ENCODE measurements around the gene TTC31. TPM values are rescaled to one million over a fixed set of nuclear protein-coding genes. Genes with fewer than 3 reads are reported as not detected.

The TTC31 gene
- total RNA-seq, 3 donors from 2014 or later = 21.6 to 32.0 (median 27.8) TPM

DNA sequence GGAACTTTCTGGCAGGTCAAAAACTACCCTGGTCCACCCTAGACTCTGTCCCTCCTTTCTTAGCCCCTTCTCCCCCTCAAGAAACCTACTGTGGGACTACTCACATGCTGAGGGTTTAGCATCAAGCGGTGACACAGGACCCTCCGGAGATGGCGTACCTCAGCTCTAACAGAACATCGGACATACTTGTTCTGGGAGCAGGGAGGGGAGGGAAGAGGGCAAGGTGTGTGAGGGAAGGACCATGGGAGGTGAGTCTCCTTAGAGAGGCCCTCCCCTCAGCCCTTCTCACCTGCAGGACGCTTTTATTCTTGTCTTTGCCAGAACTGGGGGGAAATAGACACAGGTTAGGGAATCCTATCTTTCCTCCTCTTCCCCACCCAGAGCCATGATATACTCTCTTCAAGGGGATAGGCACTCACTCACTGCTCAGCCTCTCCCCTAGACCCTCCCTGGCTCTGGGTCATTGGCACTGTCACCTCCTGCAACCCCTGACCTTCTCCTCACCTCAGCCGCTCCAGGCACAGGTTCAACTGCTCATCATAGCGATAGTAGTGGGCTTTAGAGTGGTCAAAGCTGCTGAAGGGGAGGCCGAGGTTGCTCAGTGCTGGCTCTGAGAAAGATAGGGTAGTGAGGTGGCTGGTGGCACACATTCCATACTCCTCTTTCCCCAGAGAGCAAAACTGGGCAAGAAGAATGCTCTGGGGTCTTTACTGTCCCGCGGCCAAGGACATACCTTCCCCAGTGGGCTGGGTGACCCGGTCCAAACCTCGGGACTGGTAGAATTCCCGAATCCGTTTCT lies 22.8 kb downstream of the TTC31 start:
- peak overlapping the region in 2 of 3 donors; percentile 16 to 87 for H3K4me3 ChIP-seq

GRCh38 chr2:74507145-74507925 lies 24.5 kb downstream of the TTC31 start, which contains the start of gene PCGF1:
PCGF1 (minus strand) TSS chr2:74507695; CDS start chr2:74507668, 27 bp downstream.
- H3K27ac ChIP-seq = peak within 1 kb of the TSS; percentile 99
- H3K27me3 ChIP-seq = peaks cover 0 to 5% of the 10 kb centered on the region in 2 donors
- H3K9me3 ChIP-seq = no peaks in the 10 kb centered on the region
- peak within 1 kb of the TSS; percentile 63 to 87 (median 82) for H3K4me3 ChIP-seq
- no peaks in the 10 kb centered on the region for H3K36me3 ChIP-seq
- DNase-seq (ENCODE audit: low spot score in 2 of 2) = peak; percentile 98 to 99
- intact Hi-C loops (cut with DNase I; ENCODE audit: low total_unique reads) = no loop called here
- TF ChIP-seq POLR2AphosphoS5 (IDR thresholded peaks at IDR 0.05) (peak; percentile 89 to 95 (median 94)), POLR2A (IDR thresholded peaks at IDR 0.05) (peak; percentile 13)
- TF ChIP-seq, protein P1, sequence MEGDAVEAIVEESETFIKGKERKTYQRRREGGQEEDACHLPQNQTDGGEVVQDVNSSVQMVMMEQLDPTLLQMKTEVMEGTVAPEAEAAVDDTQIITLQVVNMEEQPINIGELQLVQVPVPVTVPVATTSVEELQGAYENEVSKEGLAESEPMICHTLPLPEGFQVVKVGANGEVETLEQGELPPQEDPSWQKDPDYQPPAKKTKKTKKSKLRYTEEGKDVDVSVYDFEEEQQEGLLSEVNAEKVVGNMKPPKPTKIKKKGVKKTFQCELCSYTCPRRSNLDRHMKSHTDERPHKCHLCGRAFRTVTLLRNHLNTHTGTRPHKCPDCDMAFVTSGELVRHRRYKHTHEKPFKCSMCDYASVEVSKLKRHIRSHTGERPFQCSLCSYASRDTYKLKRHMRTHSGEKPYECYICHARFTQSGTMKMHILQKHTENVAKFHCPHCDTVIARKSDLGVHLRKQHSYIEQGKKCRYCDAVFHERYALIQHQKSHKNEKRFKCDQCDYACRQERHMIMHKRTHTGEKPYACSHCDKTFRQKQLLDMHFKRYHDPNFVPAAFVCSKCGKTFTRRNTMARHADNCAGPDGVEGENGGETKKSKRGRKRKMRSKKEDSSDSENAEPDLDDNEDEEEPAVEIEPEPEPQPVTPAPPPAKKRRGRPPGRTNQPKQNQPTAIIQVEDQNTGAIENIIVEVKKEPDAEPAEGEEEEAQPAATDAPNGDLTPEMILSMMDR (IDR thresholded peaks at IDR 0.05) = peak in 1 of 3 donors; percentile 17
- H3K4me1 ChIP-seq = peaks cover 0 to 19% of the 10 kb centered on the region in 2 donors

More for the DNA sequence above, 22.8 kb downstream of the TTC31 start:
- no peaks in the 10 kb centered on the region for H3K9me3 ChIP-seq
- TF ChIP-seq POLR2AphosphoS5 (IDR thresholded peaks at IDR 0.05) = no peak
- TF ChIP-seq, protein P1 (IDR thresholded peaks at IDR 0.05) = no peak
- TF ChIP-seq POLR2A (IDR thresholded peaks at IDR 0.05) = no peak
- H3K36me3 ChIP-seq = no peaks in the 10 kb centered on the region
- no peak for DNase-seq (ENCODE audit: low spot score in 2 of 2)
- no peaks in the 10 kb centered on the region for H3K27me3 ChIP-seq
- intact Hi-C loops (cut with DNase I; ENCODE audit: low total_unique reads) = no loop called here
- H3K4me1 ChIP-seq = peaks cover 0 to 19% of the 10 kb centered on the region in 2 donors
- peak overlapping the region in 1 of 2 donors; percentile 42 for H3K27ac ChIP-seq

DNA sequence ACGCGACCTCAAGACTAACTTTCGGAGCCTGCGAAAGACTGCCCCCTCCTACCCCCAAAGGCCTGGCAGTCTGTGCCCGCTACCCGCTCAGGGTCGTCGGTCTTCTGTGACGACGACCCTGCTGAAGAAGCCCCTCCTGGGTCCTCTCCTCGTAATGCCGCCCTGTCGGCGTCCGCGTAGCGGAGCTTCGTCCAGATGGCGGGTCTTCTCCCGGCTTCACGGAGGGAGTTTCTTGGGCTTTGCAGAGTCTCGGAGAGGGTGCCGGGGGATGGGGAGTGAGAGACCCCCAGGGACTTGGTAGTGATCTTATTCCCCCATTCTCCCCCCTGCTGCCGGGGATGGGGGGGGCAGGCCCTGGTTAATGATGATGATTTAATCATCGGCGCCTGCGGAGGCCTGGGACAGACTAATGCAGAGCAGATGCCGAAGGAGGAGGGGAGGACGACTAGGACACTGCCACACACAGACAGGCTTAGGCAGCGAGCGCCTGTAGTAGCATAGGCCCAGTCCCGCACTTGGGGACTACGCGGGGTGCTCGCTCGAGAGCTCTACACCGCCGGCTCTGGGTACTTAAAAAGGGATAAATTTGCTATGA lies 25.1 kb downstream of the TTC31 start:
- Histone ChIP-seq H3K9me3 (no peaks in the 10 kb centered on the region), H3K36me3 (no peaks in the 10 kb centered on the region), H3K27ac (peak overlapping the region; percentile 99), H3K4me1 (peaks cover 0 to 19% of the 10 kb centered on the region in 2 donors), H3K27me3 (peaks cover 1 to 12% of the 10 kb centered on the region in 2 donors), H3K4me3 (peak overlapping the region; percentile 63 to 87 (median 82))
- intact Hi-C loops (cut with DNase I; ENCODE audit: low total_unique reads) = no loop called here
- peak in 1 of 2 donors; percentile 37 for DNase-seq (ENCODE audit: low spot score in 2 of 2)
- no peak for TF ChIP-seq POLR2AphosphoS5 (IDR thresholded peaks at IDR 0.05)
- TF ChIP-seq, protein P1 (IDR thresholded peaks at IDR 0.05) = no peak
- no peak for TF ChIP-seq POLR2A (IDR thresholded peaks at IDR 0.05)

- H3K27me3 ChIP-seq = peaks cover 13 to 34% of the 10 kb centered on the region in 2 donors
Measured at GRCh38 chr2:74510272-74510671, 27.4 kb downstream of the TTC31 start.

More at GRCh38 chr2:74510272-74510671, 27.4 kb downstream of the TTC31 start:
- no peaks in the 10 kb centered on the region for H3K9me3 ChIP-seq
- DNase-seq (ENCODE audit: low spot score in 2 of 2) = no peak
- intact Hi-C loops (cut with DNase I; ENCODE audit: low total_unique reads) = no loop called here
- H3K4me3 ChIP-seq = no peak overlapping the region
- peaks cover 0 to 17% of the 10 kb centered on the region in 2 donors for H3K4me1 ChIP-seq
- TF ChIP-seq POLR2A (IDR thresholded peaks at IDR 0.05) (no peak), POLR2AphosphoS5 (IDR thresholded peaks at IDR 0.05) (no peak)
- TF ChIP-seq, protein P1 (IDR thresholded peaks at IDR 0.05) = no peak
- no peaks in the 10 kb centered on the region for H3K36me3 ChIP-seq
- no peak overlapping the region for H3K27ac ChIP-seq
